ENCODE measurements around the gene TPD52L2.

The TPD52L2 gene

DNA sequence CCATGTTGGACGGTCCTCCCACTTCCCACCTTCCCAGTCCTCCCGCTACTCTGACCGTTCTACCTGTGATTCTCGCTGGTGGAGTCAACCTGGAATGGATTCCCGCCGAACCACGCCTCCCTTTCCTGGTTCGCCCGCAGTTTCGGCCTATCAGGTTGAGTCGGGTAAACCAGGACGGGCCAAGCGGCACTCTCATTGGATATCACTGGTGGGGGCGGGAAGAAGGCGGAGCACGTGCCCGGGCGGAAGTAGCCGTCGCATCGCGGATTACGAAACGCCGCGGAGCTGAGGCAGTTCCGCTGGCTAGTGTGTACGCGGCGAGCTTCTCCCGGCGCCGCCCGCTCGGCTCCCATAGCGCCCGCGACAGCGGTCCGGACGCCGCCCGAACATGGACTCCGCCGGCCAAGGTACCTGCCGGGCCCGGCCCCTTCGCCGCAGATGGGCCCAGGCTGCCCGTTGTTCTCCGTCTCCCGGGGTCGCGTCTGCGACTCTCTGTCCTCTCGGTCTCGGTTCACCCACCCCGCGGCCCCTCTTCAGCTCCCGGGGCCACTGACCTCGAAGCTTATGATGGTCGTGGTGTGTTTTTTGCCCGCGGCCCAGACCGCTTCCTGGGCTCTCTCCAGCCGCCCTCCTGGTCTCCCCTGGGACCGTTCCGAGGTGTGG lies at the start of gene TPD52L2:
Gene TPD52L2 (plus strand): TSS at position 293 of the 663 bp plus-strand sequence. CDS start 96 bp downstream, at position 389.
- TF ChIP-seq, protein P1, sequence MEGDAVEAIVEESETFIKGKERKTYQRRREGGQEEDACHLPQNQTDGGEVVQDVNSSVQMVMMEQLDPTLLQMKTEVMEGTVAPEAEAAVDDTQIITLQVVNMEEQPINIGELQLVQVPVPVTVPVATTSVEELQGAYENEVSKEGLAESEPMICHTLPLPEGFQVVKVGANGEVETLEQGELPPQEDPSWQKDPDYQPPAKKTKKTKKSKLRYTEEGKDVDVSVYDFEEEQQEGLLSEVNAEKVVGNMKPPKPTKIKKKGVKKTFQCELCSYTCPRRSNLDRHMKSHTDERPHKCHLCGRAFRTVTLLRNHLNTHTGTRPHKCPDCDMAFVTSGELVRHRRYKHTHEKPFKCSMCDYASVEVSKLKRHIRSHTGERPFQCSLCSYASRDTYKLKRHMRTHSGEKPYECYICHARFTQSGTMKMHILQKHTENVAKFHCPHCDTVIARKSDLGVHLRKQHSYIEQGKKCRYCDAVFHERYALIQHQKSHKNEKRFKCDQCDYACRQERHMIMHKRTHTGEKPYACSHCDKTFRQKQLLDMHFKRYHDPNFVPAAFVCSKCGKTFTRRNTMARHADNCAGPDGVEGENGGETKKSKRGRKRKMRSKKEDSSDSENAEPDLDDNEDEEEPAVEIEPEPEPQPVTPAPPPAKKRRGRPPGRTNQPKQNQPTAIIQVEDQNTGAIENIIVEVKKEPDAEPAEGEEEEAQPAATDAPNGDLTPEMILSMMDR (IDR thresholded peaks at IDR 0.05) = no peak

DNA sequence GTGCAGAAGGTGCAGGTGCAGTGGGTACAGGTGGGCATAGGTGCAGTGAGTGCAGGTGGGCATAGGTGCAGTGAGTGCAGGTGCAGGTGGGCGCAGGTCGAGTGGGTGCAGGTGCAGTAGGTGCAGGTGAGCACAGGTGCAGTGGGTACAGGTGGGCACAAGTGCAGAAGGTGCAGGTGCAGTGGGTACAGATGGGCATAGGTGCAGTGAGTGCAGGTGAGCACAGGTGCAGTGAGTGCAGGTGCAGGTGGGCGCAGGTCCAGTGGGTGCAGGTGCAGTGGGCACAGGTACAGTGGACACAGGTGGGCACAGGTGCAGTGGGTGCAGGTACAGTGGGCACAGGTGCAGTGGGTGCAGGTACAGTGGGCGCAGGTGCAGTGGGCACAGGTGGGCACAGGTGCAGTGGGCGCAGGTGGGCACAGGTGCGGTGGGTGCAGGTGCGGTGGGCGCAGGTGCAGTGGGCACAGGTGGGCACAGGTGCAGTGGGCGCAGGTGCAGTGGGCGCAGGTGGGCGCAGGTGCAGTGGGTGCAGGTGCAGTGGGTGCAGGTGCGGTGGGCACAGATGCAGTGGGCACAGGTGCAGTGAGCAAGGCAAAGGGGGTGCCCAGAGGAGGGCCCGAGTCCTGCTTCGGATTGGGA lies 49.3 kb upstream of the TPD52L2 start:
- TF ChIP-seq, protein P1 (IDR thresholded peaks at IDR 0.05) = no peak

DNA sequence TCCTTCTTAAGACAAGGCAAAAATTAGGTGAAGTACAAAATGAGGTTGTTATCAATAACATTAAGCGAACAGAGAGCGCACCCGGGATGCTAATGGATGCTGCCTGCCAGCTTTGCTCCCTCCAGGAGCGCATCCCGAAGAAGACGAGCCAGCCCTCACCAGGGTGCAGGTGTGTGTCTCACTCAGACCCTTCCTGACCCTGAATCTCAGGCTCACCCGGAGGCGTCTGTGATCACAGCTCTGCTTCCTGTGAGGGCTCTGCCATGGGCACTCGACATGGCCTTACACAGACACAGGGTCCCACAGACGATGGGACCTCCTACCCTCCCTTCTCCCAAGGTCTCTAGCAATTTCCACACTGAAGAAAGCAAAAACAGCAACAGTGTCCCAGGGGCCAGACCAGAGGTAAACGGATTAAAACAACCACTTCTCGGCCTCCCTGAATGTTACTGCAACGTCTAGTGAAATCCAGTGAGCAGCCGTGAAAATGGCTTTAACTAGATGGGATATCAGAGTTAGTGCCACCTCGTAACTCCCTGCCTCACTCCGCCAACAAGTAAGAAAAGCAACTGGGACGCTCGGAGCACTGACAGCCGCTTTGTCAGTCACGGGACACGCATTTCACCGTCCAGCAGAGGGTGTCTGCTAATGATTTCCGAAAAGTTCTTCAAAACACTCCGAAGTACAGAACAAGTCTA lies 45.7 kb upstream of the TPD52L2 start:
- TF ChIP-seq, protein P1 (IDR thresholded peaks at IDR 0.05) = no peak; the same call in 1 of the 2 replicates

DNA sequence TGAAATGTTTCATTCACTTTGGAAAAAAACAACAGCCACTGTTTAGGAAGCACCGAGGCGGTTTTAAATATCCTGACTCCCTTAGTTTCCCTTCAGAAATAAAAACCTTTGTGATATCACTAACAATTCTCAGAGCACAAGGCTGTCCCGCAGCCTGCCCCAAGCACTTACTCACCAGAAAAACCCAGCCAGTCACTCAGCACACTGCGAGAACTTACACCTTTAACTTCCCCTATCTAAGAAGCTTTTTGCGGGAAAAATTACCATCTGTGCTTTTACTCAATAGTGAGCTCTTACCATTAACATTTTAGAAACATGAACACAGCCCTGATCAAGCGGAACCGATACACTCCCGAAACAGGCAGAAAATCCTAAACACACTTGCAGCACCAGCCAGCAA lies 43.3 kb upstream of the TPD52L2 start:
- TF ChIP-seq, protein P1 (IDR thresholded peaks at IDR 0.05) = no peak

DNA sequence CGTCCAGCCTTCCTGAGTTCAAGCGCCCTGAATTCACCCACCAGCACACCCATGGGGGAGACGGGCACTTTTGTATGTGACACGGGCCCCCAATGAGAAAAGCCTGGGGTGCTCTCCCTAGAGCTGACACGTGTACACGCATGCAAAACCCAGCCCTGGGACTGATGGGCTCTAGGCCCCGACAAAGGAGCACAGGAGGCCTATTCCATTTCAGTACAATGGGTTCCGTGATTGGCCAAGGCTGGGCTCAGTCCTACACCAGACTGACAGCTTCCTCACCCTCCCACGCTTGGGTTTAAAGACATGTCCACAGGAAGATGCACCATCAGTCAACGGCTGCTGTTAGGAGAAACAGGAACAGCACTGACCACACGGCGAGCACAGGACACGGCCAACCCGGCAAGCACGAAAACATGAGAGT lies 42.8 kb upstream of the TPD52L2 start:
- TF ChIP-seq, protein P1 (IDR thresholded peaks at IDR 0.05) = no peak

DNA sequence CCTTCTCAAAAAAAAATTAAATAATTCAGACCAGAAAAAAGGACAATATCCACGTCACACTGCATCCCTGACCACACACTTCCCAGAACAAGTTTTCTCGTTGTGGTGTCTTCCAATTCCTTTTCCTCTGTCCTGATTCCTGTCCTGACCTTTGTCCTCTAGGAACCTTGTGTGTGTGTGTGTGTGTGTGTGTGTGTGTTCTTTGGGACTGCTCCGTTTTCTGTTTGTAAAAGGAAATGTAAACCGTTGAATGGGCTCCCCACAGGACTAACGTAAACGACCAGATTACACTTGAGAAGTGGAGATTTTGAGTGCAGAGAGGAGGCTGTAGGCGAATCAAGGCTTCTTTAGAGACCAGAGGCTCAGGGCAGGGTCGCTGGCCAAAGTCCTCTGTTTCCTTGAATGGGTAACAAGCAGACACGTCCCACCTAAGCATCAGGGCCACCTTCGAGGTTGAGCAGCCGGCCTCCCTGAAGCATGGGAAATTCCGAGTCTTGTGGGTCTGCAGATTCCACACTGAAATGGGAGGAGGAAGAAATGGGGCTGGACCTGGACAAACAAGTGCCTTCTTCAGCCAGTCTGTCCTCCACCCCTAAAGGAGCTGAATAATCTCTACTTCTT lies 41.3 kb upstream of the TPD52L2 start:
- TF ChIP-seq, protein P1 (IDR thresholded peaks at IDR 0.05) = no peak

DNA sequence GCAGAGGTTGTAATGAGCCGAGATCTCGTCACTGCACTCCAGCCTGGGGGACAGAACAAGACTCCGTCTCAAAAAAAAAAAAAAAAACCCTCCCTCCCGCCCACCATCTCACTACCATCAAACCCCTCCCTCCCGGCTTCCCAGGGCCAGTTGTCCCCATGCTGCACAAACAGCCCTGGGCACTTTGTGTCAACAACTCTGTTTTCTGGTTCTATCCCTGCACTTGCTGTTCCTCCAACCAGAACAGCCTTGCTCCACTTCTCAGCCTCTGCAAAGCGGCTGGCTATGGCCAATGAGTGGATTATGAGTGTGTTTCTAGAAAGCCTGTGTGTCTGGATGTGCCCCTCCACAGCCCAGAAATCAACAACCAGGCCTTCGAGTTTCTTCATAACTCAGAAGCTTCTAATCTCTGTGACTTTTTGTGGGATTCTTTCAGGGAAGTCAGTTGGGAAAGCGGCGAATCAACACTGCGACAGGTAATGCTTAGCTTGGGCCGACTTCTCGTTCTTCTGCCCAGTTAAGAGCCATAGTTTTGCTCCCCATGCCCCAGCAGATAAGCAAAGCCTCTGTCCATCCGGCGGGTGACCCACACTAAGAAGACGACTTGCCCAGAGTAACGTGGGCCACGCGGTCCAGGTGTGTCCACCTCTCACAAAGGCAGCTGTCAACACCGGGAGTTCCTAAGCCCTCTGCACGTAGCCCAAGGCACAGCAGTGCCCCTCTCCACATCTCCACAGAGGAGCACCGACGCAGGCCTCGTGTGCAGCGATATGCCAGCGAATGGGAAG lies 39.5 kb upstream of the TPD52L2 start:
- TF ChIP-seq, protein P1 (IDR thresholded peaks at IDR 0.05) = no peak
